ENCODE results near the gene DSCAML1. TPM values are rescaled to one million over a fixed set of nuclear protein-coding genes. Genes with fewer than 3 reads are reported as not detected.

The DSCAML1 gene
- total and polyA plus RNA-seq, 9 of the 15 experiments (the other 6 are each of a cell fraction or from before 2014, with no cell fraction given), result not detected

DNA sequence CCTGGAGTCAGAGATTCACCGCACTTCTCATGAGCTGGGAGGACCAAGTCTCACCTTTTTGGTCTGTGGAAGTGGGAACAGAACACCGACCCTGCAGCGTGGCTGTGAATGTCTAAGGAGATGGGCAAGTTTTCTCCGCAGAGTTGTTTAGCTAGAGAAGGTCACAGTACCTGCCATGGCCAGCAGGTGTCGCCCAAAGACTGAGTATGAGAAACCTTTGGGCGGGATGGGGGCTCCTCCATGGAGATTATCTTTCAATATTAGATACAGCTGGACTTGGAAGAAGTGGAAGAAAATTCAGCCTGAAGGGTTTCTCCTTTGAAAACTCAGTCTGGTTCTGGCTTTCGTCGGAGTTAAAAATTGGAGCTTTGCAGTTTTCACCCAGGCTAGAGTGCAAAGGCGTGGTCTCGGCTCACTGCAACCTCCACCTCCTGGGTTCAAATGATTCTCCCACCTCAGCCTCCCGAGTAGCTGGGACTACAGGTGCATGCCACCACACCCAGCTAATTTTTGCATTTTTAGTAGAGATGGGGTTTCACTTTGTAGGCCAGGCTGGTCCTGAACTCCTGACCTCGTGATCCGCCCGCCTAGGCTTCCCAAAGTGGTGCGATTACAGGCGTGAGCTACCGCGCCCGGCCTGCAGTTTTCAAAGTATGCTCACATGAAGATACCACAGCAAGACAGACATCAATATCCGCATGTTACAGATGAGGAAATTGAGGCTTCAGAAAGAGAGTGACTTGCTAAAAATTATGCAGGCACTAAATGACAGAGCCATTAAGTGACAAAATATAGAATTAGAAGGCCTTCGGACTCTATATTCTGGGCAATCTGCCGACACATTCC, 10.7 kb upstream of the DSCAML1 start (continued):
- TF ChIP-seq FIP1L1 (IDR thresholded peaks at IDR 0.05; ENCODE audit: low read depth, low read length, poor library complexity, severe bottlenecking), result no peak
- TF ChIP-seq MYC (IDR thresholded peaks at IDR 0.05; ENCODE audit: low read depth, low read length), result no peak
- no peak for TF ChIP-seq MYC (CRISPR knock-in tag; IDR thresholded peaks at IDR 0.05; ENCODE audit: borderline replicate concordance, low read depth)
- TF ChIP-seq, protein P1, sequence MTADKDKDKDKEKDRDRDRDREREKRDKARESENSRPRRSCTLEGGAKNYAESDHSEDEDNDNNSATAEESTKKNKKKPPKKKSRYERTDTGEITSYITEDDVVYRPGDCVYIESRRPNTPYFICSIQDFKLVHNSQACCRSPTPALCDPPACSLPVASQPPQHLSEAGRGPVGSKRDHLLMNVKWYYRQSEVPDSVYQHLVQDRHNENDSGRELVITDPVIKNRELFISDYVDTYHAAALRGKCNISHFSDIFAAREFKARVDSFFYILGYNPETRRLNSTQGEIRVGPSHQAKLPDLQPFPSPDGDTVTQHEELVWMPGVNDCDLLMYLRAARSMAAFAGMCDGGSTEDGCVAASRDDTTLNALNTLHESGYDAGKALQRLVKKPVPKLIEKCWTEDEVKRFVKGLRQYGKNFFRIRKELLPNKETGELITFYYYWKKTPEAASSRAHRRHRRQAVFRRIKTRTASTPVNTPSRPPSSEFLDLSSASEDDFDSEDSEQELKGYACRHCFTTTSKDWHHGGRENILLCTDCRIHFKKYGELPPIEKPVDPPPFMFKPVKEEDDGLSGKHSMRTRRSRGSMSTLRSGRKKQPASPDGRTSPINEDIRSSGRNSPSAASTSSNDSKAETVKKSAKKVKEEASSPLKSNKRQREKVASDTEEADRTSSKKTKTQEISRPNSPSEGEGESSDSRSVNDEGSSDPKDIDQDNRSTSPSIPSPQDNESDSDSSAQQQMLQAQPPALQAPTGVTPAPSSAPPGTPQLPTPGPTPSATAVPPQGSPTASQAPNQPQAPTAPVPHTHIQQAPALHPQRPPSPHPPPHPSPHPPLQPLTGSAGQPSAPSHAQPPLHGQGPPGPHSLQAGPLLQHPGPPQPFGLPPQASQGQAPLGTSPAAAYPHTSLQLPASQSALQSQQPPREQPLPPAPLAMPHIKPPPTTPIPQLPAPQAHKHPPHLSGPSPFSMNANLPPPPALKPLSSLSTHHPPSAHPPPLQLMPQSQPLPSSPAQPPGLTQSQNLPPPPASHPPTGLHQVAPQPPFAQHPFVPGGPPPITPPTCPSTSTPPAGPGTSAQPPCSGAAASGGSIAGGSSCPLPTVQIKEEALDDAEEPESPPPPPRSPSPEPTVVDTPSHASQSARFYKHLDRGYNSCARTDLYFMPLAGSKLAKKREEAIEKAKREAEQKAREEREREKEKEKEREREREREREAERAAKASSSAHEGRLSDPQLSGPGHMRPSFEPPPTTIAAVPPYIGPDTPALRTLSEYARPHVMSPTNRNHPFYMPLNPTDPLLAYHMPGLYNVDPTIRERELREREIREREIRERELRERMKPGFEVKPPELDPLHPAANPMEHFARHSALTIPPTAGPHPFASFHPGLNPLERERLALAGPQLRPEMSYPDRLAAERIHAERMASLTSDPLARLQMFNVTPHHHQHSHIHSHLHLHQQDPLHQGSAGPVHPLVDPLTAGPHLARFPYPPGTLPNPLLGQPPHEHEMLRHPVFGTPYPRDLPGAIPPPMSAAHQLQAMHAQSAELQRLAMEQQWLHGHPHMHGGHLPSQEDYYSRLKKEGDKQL (CRISPR knock-in tag; IDR thresholded peaks at IDR 0.05; ENCODE audit: borderline replicate concordance), result no peak
- TF ChIP-seq, protein P2, sequence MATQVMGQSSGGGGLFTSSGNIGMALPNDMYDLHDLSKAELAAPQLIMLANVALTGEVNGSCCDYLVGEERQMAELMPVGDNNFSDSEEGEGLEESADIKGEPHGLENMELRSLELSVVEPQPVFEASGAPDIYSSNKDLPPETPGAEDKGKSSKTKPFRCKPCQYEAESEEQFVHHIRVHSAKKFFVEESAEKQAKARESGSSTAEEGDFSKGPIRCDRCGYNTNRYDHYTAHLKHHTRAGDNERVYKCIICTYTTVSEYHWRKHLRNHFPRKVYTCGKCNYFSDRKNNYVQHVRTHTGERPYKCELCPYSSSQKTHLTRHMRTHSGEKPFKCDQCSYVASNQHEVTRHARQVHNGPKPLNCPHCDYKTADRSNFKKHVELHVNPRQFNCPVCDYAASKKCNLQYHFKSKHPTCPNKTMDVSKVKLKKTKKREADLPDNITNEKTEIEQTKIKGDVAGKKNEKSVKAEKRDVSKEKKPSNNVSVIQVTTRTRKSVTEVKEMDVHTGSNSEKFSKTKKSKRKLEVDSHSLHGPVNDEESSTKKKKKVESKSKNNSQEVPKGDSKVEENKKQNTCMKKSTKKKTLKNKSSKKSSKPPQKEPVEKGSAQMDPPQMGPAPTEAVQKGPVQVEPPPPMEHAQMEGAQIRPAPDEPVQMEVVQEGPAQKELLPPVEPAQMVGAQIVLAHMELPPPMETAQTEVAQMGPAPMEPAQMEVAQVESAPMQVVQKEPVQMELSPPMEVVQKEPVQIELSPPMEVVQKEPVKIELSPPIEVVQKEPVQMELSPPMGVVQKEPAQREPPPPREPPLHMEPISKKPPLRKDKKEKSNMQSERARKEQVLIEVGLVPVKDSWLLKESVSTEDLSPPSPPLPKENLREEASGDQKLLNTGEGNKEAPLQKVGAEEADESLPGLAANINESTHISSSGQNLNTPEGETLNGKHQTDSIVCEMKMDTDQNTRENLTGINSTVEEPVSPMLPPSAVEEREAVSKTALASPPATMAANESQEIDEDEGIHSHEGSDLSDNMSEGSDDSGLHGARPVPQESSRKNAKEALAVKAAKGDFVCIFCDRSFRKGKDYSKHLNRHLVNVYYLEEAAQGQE (IDR thresholded peaks at IDR 0.05; ENCODE audit: borderline replicate concordance), result peak; percentile 78
- TF ChIP-seq, protein P2 (CRISPR knock-in tag; IDR thresholded peaks at IDR 0.05; ENCODE audit: low read depth), result no peak
- no peak for TF ChIP-seq RBBP5 (IDR thresholded peaks at IDR 0.05; ENCODE audit: borderline replicate concordance, insufficient read depth, low read length, poor library complexity, severe bottlenecking)
- TF ChIP-seq STAG1 (CRISPR knock-in tag; IDR thresholded peaks at IDR 0.05; ENCODE audit: borderline replicate concordance), result peak; percentile 56; the same call in 1 of the 2 replicates
- TF ChIP-seq, protein P3, sequence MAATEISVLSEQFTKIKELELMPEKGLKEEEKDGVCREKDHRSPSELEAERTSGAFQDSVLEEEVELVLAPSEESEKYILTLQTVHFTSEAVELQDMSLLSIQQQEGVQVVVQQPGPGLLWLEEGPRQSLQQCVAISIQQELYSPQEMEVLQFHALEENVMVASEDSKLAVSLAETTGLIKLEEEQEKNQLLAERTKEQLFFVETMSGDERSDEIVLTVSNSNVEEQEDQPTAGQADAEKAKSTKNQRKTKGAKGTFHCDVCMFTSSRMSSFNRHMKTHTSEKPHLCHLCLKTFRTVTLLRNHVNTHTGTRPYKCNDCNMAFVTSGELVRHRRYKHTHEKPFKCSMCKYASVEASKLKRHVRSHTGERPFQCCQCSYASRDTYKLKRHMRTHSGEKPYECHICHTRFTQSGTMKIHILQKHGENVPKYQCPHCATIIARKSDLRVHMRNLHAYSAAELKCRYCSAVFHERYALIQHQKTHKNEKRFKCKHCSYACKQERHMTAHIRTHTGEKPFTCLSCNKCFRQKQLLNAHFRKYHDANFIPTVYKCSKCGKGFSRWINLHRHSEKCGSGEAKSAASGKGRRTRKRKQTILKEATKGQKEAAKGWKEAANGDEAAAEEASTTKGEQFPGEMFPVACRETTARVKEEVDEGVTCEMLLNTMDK (IDR thresholded peaks at IDR 0.05; ENCODE audit: borderline replicate concordance, insufficient read depth, low read depth, low read length, poor library complexity, severe bottlenecking), result peak; percentile 28

Measured in K562 (cell line).